ENCODE measurements around the gene SYNPO2. TPM values are rescaled to one million over a fixed set of nuclear protein-coding genes. Genes with fewer than 3 reads are reported as not detected.

The SYNPO2 gene
- total and polyA plus RNA-seq, 2 of the 8 experiments (the other 6 are each of a cell fraction or from before 2014, with no cell fraction given): 0.50 to 4.2 TPM

GRCh38 chr4:118898684-118899138, 10.1 kb downstream of the SYNPO2 start:
- Histone ChIP-seq H2BK120ac (replicated peaks; ENCODE audit: low read depth, low read length) (no peak overlapping the region), H3K14ac (ENCODE audit: insufficient read length) (no peak overlapping the region), H3K23me2 (ENCODE audit: low read depth, low read length) (no peaks in the 10 kb centered on the region), H4K8ac (ENCODE audit: extremely low read depth, insufficient read depth, low read length) (no peak overlapping the region), H3K9ac (replicated peaks in 1 of 4; ENCODE audit: extremely low read depth in 1 of 4, low read depth in 3 of 4, low read length in 3 of 4) (no peak overlapping the region), H3K79me1 (ENCODE audit: low read depth, low read length) (no peaks in the 10 kb centered on the region), H3K18ac (ENCODE audit: extremely low read depth, low read length) (no peak overlapping the region), H2BK5ac (ENCODE audit: low read depth, low read length) (no peak overlapping the region), H2AFZ (ENCODE audit: low read length) (no peak overlapping the region), H3K9me3 (ENCODE audit: insufficient read depth in 2 of 2, low read depth in 1 of 2, low read length in 1 of 2) (no peaks in the 10 kb centered on the region), H4K91ac (replicated peaks; ENCODE audit: insufficient read length, low read length) (no peak overlapping the region), H3K79me2 (ENCODE audit: control insufficient read depth in 1 of 2, insufficient read depth in 2 of 2, low read length in 2 of 2) (no peaks in the 10 kb centered on the region), H3K4ac (replicated peaks; ENCODE audit: insufficient read length, low read depth, low read length) (no peak overlapping the region), H4K5ac (ENCODE audit: insufficient read length, low read depth, low read length) (no peak overlapping the region), H2BK20ac (ENCODE audit: low read length) (no peak overlapping the region), H2AK5ac (ENCODE audit: low read depth, low read length) (no peak overlapping the region), H3K36me3 (ENCODE audit: control insufficient read depth in 2 of 4, insufficient read depth in 4 of 4, low read length in 3 of 4) (no peaks in the 10 kb centered on the region), H3K56ac (replicated peaks; ENCODE audit: insufficient read length, low read depth, low read length) (no peak overlapping the region), H3K4me3 (ENCODE audit: extremely low read depth in 1 of 4, insufficient read depth in 2 of 4, low read depth in 3 of 4, low read length in 4 of 4) (no peak overlapping the region), H3K23ac (ENCODE audit: insufficient read length) (no peak overlapping the region), H4K20me1 (replicated peaks in 1 of 2; ENCODE audit: control insufficient read depth in 1 of 2, insufficient read depth in 2 of 2, low read length in 2 of 2) (no peaks in the 10 kb centered on the region), H2BK15ac (ENCODE audit: low read length) (no peak overlapping the region), H3K27ac (ENCODE audit: low read depth, low read length) (no peak overlapping the region), H3K27me3 (replicated peaks in 1 of 4; ENCODE audit: control insufficient read depth in 3 of 4, extremely low read depth in 1 of 4, insufficient read depth in 3 of 4, low read length in 3 of 4) (no peaks in the 10 kb centered on the region), H3K4me1 (replicated peaks in 1 of 4; ENCODE audit: control insufficient read depth in 3 of 4, insufficient read depth in 4 of 4, low read length in 3 of 4) (no peaks in the 10 kb centered on the region), H3K4me2 (ENCODE audit: insufficient read depth in 1 of 2, low read depth in 2 of 2, low read length in 2 of 2) (no peak overlapping the region), H2BK12ac (ENCODE audit: low read depth, low read length) (no peak overlapping the region)
- no peak for TF ChIP-seq SP2 (IDR thresholded peaks at IDR 0.05; ENCODE audit: low read length)
- TF ChIP-seq SUZ12 (IDR thresholded peaks at IDR 0.05; ENCODE audit: low read length): no peak
- no peak for TF ChIP-seq GTF2F1 (IDR thresholded peaks at IDR 0.05; ENCODE audit: borderline replicate concordance, low read depth, low read length)
- TF ChIP-seq TCF12 (IDR thresholded peaks at IDR 0.05; ENCODE audit: low read depth, low read length): no peak
- no peak for TF ChIP-seq POLR2A (IDR thresholded peaks at IDR 0.05; ENCODE audit: control extremely low read depth in 1 of 2, low read depth in 2 of 2, low read length in 2 of 2)
- TF ChIP-seq RBBP5 (IDR thresholded peaks at IDR 0.05; ENCODE audit: borderline replicate concordance, low read depth, low read length): no peak
- TF ChIP-seq YY1 (IDR thresholded peaks at IDR 0.05; ENCODE audit: low read depth, low read length): no peak
- no peak for TF ChIP-seq SP1 (IDR thresholded peaks at IDR 0.05; ENCODE audit: low read depth, low read length)
- no peak for TF ChIP-seq USF2 (IDR thresholded peaks at IDR 0.05; ENCODE audit: low read length)
- no peak for TF ChIP-seq KDM4A (IDR thresholded peaks at IDR 0.05; ENCODE audit: low read depth, low read length, severe bottlenecking)
- no peak for TF ChIP-seq RFX5 (IDR thresholded peaks at IDR 0.05; ENCODE audit: borderline replicate concordance, low read depth, low read length)
- TF ChIP-seq KDM5A (IDR thresholded peaks at IDR 0.05; ENCODE audit: low read length): no peak
- no peak for TF ChIP-seq POLR2AphosphoS5 (IDR thresholded peaks at IDR 0.05; ENCODE audit: low read depth, low read length)
- ChIA-PET CTCF (ENCODE audit: partially characterized antibody) (interaction anchor here (1.0 to 1.7 kb wide), 4 partner anchors 9 to 34 kb away, joined by 3 to 7 read pairs (median 3); partner anchors contain the start of gene SYNPO2), POLR2A (ENCODE audit: partially characterized antibody) (interaction anchor here (1.0 kb wide), 1 partner anchor 48 kb away, joined by 3 read pairs; no protein-coding TSS in a partner anchor)
- 92% methylated on average over 6 of the region's 6 CpGs; no CpG with 5 or more reads in 1 of the 2 experiments for WGBS, 2 experiments (ENCODE audit: extremely low coverage in 1 of 2, insufficient coverage in 1 of 2, insufficient read length in 1 of 2, insufficient replicate concordance in 2 of 2, low coverage in 1 of 2, low lambda C conversion rate in 2 of 2, missing lambda C conversion rate in 1 of 2)
- DNase-seq (ENCODE audit: low read depth in 1 of 2, low spot score in 2 of 2) (no peak), FAIRE-seq (no peak)

Measured in H1 (cell line).